ENCODE measurements around the gene TSHZ2.

GRCh38 chr20:53291548-53291947 lies 319.4 kb downstream of the TSHZ2 start:
- TF ChIP-seq MAX (IDR thresholded peaks at IDR 0.05) (no peak), FOSL1 (IDR thresholded peaks at IDR 0.05; ENCODE audit: low read depth) (no peak), CEBPB (IDR thresholded peaks at IDR 0.05; ENCODE audit: low read depth) (no peak), SP1 (IDR thresholded peaks at IDR 0.05; ENCODE audit: low read depth) (no peak)

Data from HCT116 (cell line).